Heart left ventricle (tissue), 16 donors: ENCODE measurements around the gene NCOA3. TPM values are rescaled to one million over a fixed set of nuclear protein-coding genes. Genes with fewer than 3 reads are reported as not detected.
"Not testable (repeated sequence)": the region's sequence is repeated elsewhere in the genome, so short reads cannot be mapped to it uniquely, and the experiment has no call there.

Experiments used
- ATAC-seq, 4 donors: fragments of 200-7000 bp; cut with Tn5 transposase; one replicate each; pipeline ENCODE4 v1.9.1; 2020 to 2022; ENCODE audit warnings: moderate library complexity in 4 of 4, mild to moderate bottlenecking in 3 of 4, moderate number of reproducible peaks in 1 of 4
- DNase-seq, 5 donors: peaks; one replicate each; pipeline ENCODE4 v3.0.0-alpha.2; 2020
- H3K27ac ChIP-seq, 12 donors: fragments of 200-600 bp; sonication (generic) in 4 of 12; one replicate each; pipeline versions ENCODE4 v1.5.0 to v1.8.0; 2016 to 2022; ENCODE audit warnings: mild to moderate bottlenecking in 2 of 12
- H3K27me3 ChIP-seq, 9 donors: fragments of 200-600 bp; sonication (generic) in 2 of 9; one replicate each; pipeline versions ENCODE4 v1.5.1 to v1.8.0; 2016 to 2022; ENCODE audit warnings: mild to moderate bottlenecking in 3 of 9
- H3K36me3 ChIP-seq, 9 donors: fragments of 200-600 bp; sonication (generic) in 2 of 9; one replicate each; pipeline versions ENCODE4 v1.5.0 to v1.8.0; 2018 to 2022; ENCODE audit warnings: mild to moderate bottlenecking in 2 of 9
- H3K4me1 ChIP-seq, 12 donors: fragments of 200-600 bp; sonication (generic) in 4 of 12; one replicate each; pipeline versions ENCODE4 v1.5.0 to v1.8.0; 2016 to 2022; ENCODE audit warnings: mild to moderate bottlenecking in 3 of 12
- H3K4me3 ChIP-seq, 12 donors: fragments of 200-600 bp; sonication (generic) in 4 of 12; one replicate each; pipeline versions ENCODE4 v1.5.0 to v1.8.0; 2017 to 2022; ENCODE audit warnings: mild to moderate bottlenecking in 9 of 12, moderate library complexity in 4 of 12
- H3K9me3 ChIP-seq, 12 donors: fragments of 200-600 bp; sonication (generic) in 4 of 12; one replicate each; pipeline versions ENCODE4 v1.5.0 to v1.8.0; 2016 to 2022; ENCODE audit warnings: mild to moderate bottlenecking in 1 of 12
- POLR2A ChIP-seq, 2 donors: fragments of 450-650 bp; IDR thresholded peaks; one replicate each; pipeline ENCODE4 v1.6.1; 2017; ENCODE audit warnings: antibody characterized with exemption in 2 of 2, mild to moderate bottlenecking in 2 of 2, moderate library complexity in 2 of 2
- WGBS, 4 donors: extraction: QIAGEN DNeasy Blood & Tissue Kit in 2 of 4; methylation state at CpG; one replicate each; pipeline versions ENCODE4 v1.1.5 to v1.1.7; 2013 to 2018; 5-methylcytosine and 5-hydroxymethylcytosine counted together
- intact Hi-C, 10 donors: fragments of 100-400 bp; cut with DNase I; formaldehyde crosslinking; loops; one replicate each; pipeline versions ENCODE4 v1.11.1 to v1.14.2; 2022
- polyA plus RNA-seq, 2 donors: library from polyadenylated mRNA; stranded (reverse); fragments of 200-250 nt; gene quantifications; one replicate each; pipeline ENCODE4 v1.2.3, GENCODE V29; 2013
- total RNA-seq, 9 donors: library from RNA; depleted of rRNA in 2 of 9; stranded (reverse); fragments of >200 nt in 2 of 9; fragmentation: NEBNext Ultra II Directional in 3 of 9; extraction: Animal tissue kit (Norgen Biotek cat#: 25700) in 3 of 9; gene quantifications; one replicate each; pipeline versions ENCODE4 v1.1.0 to v1.2.4, GENCODE V29; 2016 to 2023
- TF ChIP-seq, protein P1 (sequence below), 12 donors: fragments of 200-600 bp; sonication (generic) in 4 of 12; IDR thresholded peaks; one replicate each; pipeline versions ENCODE4 v1.5.0 to v1.8.0; 2018 to 2022; ENCODE audit warnings: antibody characterized with exemption in 12 of 12, mild to moderate bottlenecking in 5 of 12
- donor health status: ischemic (EF 13 %, LVEDD 7.1; RV severe dilation, severe dysfunction).
- donor health status: healthy with polysubstance abuse.
- donor health status: DM: no; HTN: yes; CAD: no.
- donor health status: DM: no; HTN: no; CAD: no.
- donor health status: ischemic (EF 25% LVEDD 6.9; RV normal size, moderate dysfunction).
- donor health status: ischemic (EF 25% LVEDD 5.7; RV mildly dilated, moderate dysfunction).
- donor health status: healthy.
- donor health status: DM: yes; HTN: yes; CAD: no.
- donor health status: ischemic (EF 35%, LVEDD 5.7; RV mildly dilated, moderate dysfunction).
- donor health status: nonischemic (EF 11% LVEDD 7.7; RV severe dilation, severe dysfunction).
- donor health status: DM: yes; HTN: yes; CAD: no.
- donor health status: PGD.
- donor health status: ischemic (EF 29% LVEDD 5.4; RV normal size, mild dysfunction).
- donor health status: nonischemic (EF 23%, LVEDD 6.1; RV moderate dilation, normal function).

Gene NCOA3
- total and polyA plus RNA-seq, 11 donors: 6.7 to 39.3 (median 25.3) TPM

DNA sequence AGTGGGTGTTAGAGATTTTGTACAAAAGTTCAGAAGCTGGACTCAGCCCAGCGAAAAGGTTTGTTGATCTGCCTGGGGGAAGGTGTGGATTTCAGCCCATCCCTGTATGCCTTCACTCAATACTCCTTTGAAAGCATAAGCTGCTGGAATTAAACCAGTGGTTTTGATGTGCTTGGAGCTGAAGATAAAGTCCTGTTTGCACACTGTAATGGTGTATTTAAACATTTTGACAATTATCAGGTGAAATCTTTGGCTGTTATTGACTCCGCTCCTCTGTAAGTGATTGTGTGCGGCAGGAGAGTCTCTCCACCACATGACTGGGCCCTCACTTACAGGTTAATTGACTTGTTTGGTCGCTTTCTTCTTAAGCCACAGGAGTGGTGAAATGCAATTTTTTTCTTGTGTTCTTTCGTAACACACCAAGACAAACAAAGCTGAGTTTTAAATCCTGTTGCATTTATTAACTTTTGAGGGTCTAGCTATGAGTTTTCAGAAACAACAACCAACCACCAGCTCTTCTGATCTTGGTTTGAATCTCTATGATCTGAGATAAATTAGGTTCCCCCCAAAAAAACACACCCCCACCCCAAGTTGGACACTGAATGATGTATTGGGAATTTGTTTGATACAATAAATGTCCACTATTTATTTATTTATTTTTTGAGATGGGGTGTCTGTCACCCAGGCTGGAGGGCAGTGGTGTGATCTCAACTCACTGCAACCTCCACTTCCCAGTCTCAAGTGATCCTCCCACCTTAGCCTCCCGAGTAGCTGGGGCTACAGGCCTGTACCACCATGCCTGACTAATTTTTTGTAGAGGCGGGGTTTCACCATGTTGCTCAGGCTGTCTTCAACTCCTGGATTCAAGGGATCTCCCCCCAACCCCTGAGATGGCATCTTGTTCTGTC lies 46.3 kb upstream of the NCOA3 start:
- Histone ChIP-seq H3K27ac (no peak overlapping the region), H3K9me3 (no peaks in the 10 kb centered on the region), H3K4me1 (peaks cover 0 to 24% (median 0%) of the 10 kb centered on the region in 12 donors), H3K36me3 (no peaks in the 10 kb centered on the region), H3K27me3 (no peaks in the 10 kb centered on the region), H3K4me3 (no peak overlapping the region)
- intact Hi-C loops: loop anchor here in 1 of 10 donors (10.0 kb wide), 1 partner anchor 49 kb away; the partner anchor contains the start of gene NCOA3
- 95 to 98% (median 97%) methylated on average over 7 of the region's 7 CpGs for WGBS, 4 donors
- TF ChIP-seq POLR2A (IDR thresholded peaks at IDR 0.05): no peak
- TF ChIP-seq, protein P1, sequence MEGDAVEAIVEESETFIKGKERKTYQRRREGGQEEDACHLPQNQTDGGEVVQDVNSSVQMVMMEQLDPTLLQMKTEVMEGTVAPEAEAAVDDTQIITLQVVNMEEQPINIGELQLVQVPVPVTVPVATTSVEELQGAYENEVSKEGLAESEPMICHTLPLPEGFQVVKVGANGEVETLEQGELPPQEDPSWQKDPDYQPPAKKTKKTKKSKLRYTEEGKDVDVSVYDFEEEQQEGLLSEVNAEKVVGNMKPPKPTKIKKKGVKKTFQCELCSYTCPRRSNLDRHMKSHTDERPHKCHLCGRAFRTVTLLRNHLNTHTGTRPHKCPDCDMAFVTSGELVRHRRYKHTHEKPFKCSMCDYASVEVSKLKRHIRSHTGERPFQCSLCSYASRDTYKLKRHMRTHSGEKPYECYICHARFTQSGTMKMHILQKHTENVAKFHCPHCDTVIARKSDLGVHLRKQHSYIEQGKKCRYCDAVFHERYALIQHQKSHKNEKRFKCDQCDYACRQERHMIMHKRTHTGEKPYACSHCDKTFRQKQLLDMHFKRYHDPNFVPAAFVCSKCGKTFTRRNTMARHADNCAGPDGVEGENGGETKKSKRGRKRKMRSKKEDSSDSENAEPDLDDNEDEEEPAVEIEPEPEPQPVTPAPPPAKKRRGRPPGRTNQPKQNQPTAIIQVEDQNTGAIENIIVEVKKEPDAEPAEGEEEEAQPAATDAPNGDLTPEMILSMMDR (IDR thresholded peaks at IDR 0.05): no peak
- ATAC-seq (no peak), DNase-seq (no peak)

DNA sequence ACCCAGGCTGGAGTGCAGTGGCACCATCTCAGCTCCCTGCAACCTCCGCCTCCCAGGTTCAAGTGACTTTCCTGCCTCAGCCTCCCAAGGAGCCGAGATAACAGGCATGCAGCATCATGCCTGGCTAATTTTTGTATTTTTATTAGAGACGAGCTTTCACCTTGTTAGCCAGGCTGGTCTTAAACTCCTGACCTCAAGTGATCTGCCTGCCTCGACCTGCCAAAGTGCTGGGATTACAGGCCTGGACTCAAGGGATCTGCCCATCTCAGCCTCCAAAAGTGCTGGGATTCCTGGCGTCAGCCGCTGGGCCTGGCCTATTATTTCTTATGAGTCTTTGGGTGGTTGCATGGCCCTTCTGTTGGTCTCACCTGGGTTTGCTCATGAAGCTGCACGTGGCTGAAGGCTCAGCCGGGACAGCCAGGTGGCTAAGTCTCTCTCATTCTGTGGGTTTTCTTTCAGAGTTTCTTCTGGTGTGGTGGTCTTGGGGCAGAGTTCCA lies 45.6 kb upstream of the NCOA3 start:
- H3K4me3 ChIP-seq: no peak overlapping the region
- WGBS, 4 donors: 90 to 97% (median 96%) methylated on average over 8 of the region's 8 CpGs
- no peak for ATAC-seq

DNA sequence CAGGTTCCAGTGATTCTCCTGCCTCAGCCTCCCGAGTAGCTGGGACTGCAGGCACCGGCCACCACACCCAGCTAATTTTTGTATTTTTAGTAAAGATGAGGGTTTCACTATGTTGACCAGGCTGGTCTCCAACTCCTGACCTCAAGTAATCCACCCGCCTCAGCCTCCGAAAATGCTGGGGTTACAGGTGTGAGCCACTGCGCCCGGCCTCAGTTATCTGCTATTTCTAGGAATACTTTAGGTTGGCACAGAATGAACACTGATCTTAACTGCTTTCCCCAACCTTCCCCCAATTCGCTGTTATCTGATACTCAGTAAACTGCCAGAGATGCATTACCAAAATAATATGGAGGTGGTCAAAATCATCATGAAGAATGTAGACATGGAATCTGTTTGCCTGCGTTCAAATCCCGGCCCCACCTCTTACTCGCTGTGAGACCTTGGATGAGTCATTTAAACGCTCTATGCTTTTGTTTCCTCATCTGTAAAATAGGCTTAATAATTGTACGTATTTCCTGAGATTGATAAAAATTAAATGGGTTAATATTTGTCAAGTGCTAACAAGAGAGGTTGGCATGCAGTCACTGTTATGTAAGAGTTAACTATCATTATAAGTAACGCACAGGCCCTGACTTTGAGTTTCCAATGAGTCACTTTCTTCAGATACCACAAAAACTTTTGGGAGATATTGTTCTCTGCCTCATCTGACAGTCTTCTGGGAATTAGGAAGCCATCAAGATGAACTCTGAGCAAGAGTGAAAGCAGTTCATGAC lies 44.5 kb upstream of the NCOA3 start:
- Histone ChIP-seq H3K9me3 (no peaks in the 10 kb centered on the region), H3K27me3 (no peaks in the 10 kb centered on the region), H3K27ac (no peak overlapping the region), H3K4me3 (no peak overlapping the region), H3K36me3 (no peaks in the 10 kb centered on the region), H3K4me1 (peaks cover 0 to 24% (median 0%) of the 10 kb centered on the region in 12 donors)
- intact Hi-C loops: loop anchor here in 1 of 10 donors (10.0 kb wide), 1 partner anchor 48 kb away; the partner anchor contains the start of gene NCOA3
- no peak for DNase-seq
- no peak for ATAC-seq
- no peak for TF ChIP-seq POLR2A (IDR thresholded peaks at IDR 0.05)
- TF ChIP-seq, protein P1 (IDR thresholded peaks at IDR 0.05): no peak
- WGBS, 4 donors: 90 to 96% (median 94%) methylated on average over 13 of the region's 13 CpGs

More for the DNA sequence above, 45.6 kb upstream of the NCOA3 start:
- Histone ChIP-seq H3K36me3 (no peaks in the 10 kb centered on the region), H3K4me1 (peaks cover 0 to 24% (median 0%) of the 10 kb centered on the region in 12 donors), H3K27me3 (no peaks in the 10 kb centered on the region), H3K27ac (no peak overlapping the region), H3K9me3 (no peaks in the 10 kb centered on the region)
- TF ChIP-seq POLR2A (IDR thresholded peaks at IDR 0.05): no peak
- TF ChIP-seq, protein P1 (IDR thresholded peaks at IDR 0.05): no peak
- no peak for DNase-seq
- intact Hi-C loops: loop anchor here in 1 of 10 donors (10.0 kb wide), 1 partner anchor 49 kb away; the partner anchor contains the start of gene NCOA3

DNA sequence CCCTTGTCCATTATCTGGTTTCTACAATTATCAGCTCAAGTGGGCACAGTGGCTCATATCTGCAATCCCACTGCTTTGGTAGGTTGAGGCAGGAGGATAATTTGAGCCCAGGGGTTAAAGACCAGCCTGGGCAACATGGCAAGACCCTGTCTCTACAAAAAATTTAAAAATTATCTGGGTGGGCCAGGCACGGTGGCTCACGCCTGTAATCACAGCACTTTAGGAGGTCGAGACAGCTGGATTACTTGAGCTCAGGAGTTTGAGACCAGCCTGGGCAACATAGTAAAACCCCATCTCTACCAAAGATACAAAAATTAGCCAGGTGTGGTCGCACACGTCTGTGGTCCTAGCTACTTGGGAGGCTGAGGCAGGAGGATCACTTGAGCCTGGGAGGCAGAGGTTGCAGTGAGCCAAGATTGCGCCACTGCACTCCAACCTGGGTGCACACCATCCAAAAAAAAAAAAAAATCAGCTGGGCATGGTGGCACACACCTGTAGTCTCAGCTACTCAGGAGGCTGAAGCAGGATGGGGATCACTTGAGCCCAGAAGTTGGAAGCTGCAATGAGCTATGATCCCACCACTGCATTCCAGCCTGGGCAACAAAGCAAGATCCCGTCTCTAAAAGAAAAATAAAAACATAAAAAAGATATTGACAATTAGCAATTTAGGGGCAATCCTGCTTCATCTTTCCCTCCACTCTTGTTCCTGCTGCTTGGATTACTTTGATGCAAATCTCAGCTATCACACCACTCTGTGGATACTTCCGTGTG lies 43.2 kb upstream of the NCOA3 start:
- WGBS, 4 donors: 92 to 96% (median 94%) methylated on average over 8 of the region's 8 CpGs
- not testable (repeated sequence) for H3K9me3 ChIP-seq, H3K36me3 ChIP-seq, ATAC-seq, H3K27me3 ChIP-seq, H3K27ac ChIP-seq, H3K4me3 ChIP-seq, DNase-seq
- peaks cover 0 to 18% (median 0%) of the 10 kb centered on the region in 12 donors for H3K4me1 ChIP-seq
- intact Hi-C loops: loop anchor here in 1 of 10 donors (10.0 kb wide), 1 partner anchor 46 kb away; the partner anchor contains the start of gene NCOA3
